Activated T-cell treated with anti-CD3 and anti-CD28 coated beads, Interleukin-2, amount 50 U/mL, for 48 hours (primary cell): ENCODE data around the gene FHIT.

ENCODE experiments used
- DNase-seq, 2 experiments: peaks; one replicate each; pipeline ENCODE4 v3.0.0-alpha.2; 2020

FHIT gene

DNA sequence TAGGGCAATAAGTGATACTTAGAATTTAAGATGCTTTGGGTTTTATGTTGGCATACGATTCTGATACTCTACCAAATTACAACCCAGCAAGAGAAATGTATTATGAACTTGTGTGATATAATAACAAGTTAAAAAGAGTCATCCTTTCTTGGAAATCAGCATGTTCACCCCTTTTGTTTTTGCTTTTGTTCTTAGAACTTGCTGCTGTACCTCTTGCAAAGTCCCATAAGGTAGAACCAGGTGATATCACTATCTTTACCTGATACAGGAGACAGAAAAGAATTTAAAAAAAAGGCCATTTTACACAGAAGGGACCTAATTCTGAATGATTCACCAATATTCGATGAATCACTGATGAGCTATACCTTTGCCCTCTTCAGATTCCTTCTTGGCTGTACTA lies 810.4 kb downstream of the FHIT start:
- no peak for DNase-seq

- DNase-seq = no peak
These were observed 815.2 kb downstream of the FHIT start for GRCh38 chr3:60435941-60436650.

GRCh38 chr3:60434950-60435349 lies 816.3 kb downstream of the FHIT start:
- no peak for DNase-seq

DNA sequence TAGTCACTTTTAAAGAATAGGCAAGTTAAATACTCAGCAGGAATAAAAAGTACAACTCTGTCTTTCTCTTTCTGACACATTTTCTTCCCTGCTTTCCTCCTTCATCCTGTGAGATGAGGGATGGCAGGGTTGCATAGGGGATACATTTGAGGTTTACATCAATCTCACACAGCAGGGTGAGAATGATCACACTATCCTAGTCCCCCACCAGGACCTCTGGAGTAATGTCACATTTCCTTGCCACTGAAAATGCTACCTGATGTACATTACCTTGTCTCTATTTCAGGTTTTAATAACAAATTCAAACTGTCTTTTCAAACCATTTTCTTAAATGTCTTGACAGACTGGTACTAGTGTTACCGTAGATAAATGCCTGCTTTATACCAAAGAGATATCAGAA lies 816.9 kb downstream of the FHIT start:
- no peak for DNase-seq

- no peak for DNase-seq
These were observed 819.7 kb downstream of the FHIT start for GRCh38 chr3:60431599-60431958.

DNA sequence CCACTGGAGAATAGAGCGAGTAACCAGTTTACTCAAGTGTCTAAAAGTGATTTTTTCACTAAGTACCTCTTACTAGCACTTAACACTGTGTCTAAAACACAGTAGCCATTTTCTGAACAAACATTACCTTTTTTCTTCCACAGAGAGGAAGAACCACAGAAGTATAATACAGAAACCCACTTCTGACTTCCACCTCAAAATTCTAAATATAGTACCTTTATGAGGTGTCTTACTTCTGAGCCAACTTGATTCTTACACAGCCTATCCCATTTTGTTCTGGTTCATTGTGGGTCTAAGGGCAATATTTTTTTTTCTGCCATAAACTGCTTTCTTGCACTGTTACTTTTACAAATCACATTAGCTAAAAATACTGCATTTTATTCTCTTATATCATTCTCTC lies 821.0 kb downstream of the FHIT start:
- DNase-seq = no peak

DNA sequence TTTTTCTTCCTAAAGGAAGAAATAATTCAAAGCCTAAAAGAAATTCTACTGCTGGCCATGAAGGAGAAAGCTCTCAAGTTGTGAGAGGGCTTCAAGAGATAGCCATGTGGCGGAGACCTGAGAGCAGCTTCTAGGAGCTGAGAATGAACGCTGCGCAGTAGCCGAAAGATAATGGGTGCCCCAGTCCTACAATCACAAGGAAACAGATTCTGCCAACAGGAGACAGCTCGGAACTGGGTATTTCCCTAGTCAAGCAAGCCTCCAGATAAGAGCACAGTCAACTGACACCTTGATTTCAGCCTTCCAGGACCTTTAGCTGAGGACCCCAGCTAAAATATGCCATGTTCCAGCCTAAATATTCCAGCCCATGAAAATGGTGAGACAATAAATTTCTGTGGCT lies 824.1 kb downstream of the FHIT start:
- no peak for DNase-seq

DNA sequence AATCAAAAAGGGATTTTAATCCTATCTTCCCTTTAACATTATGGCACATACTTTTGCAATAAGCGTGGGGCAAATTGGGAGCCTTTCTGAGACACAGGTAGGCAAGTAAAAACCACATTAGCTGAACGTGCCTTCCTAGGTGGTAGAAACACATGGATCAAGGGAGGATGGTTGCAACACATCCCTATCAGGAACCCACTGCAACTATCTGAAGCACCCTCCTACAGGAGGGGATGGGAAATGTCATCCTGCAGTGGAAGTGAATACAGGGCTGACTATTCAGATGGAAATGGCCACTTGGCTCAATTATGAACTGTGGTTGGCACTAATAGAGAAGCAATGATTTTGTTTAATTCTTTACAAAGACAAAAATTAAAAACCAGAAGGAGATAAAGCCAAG lies 826.3 kb downstream of the FHIT start:
- DNase-seq = no peak

GRCh38 chr3:60424034-60424433 lies 827.2 kb downstream of the FHIT start:
- DNase-seq = no peak

GRCh38 chr3:60423556-60423955 lies 827.7 kb downstream of the FHIT start:
- DNase-seq = no peak

DNA sequence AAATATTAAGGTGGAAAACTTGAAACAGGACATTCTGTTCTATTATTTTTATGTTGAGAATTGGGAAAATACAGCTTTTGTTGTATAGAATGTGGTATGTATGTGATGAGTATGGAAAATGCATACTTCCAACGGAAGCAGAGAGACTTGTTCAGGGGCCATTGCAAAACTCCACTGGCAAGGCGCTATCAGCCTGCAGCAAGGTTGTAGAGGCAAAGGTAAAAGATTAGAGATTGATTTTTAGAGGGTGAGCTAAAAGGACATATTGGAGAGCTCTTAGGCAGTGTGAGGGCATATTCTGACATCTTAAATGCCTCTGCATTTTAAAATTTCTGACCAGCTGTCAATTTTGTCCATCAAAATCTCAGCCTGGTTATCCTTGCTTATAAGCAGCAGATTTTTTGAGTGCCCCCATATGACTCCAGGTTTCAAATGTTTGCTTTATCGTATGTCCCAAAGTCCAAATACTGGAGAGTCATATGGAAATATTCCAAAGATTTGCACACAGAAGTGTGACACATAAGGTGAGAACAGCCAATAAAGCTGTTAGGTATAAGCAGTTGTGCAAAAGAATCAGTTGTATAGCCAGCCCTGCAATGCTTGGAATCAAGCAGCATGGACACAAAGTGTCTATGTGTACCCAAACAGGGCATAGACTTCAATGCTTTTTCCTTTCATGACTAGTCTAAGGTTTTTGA lies 829.4 kb downstream of the FHIT start:
- DNase-seq = no peak

DNA sequence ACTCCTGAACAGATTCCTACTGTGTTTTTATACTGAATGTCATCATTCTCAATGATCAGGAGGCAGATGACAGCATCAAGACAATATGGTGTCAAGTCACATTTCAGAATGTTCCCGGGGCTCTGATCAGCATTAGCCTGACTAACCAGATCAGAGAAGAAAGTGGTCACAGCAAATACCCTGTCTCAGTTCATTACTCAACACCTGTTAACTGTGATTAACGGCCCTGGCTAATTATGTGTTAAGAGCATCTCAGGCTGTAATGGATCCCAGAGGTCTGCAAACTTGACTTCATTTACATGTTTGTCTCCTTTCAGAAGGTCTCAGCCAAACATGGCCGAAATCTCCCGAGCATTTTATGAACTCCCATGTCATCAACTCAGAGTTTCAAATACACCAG lies 833.7 kb downstream of the FHIT start:
- no peak for DNase-seq

DNA sequence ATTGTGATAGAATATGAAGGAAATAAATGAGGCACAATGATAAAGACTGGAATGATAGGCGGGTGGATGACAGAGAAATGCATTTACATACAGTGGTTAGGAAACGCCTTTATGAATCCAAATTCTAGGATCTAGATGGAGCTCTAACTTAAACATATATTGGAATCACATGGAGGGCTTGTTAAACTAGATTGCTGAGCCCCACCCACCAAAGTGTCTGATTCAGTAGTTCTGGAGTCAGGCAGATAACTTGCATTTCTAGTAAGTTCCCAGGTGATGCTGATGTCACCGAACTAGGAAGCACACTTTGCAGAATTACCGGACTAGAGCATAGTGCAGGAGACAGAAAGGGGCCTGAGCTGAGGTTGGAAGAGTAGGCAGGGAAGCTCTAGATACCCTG lies 837.2 kb downstream of the FHIT start:
- no peak for DNase-seq

- DNase-seq = no peak
These were observed 837.7 kb downstream of the FHIT start for GRCh38 chr3:60413551-60413950.

- DNase-seq = no peak
These were observed 847.4 kb downstream of the FHIT start for GRCh38 chr3:60403866-60404265.

DNA sequence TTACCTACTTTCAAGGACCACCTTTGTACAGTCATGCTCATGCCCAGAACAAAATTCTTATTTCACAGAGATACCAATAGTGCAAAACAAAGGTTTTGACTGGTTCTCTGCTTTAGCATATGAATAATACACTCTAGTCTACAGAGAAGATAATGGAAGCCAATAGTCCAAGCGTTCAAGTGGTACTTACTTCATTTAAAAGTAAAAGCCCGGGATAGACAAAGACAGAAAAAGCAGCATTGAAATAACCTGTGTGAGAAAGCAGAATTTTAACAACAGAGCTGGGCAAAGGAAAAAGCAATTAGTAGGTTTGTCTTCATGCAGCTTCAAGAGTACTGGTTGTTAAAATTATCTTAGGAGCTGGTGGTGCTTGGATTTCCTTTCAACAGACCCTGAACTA lies 848.3 kb downstream of the FHIT start:
- no peak for DNase-seq

DNA sequence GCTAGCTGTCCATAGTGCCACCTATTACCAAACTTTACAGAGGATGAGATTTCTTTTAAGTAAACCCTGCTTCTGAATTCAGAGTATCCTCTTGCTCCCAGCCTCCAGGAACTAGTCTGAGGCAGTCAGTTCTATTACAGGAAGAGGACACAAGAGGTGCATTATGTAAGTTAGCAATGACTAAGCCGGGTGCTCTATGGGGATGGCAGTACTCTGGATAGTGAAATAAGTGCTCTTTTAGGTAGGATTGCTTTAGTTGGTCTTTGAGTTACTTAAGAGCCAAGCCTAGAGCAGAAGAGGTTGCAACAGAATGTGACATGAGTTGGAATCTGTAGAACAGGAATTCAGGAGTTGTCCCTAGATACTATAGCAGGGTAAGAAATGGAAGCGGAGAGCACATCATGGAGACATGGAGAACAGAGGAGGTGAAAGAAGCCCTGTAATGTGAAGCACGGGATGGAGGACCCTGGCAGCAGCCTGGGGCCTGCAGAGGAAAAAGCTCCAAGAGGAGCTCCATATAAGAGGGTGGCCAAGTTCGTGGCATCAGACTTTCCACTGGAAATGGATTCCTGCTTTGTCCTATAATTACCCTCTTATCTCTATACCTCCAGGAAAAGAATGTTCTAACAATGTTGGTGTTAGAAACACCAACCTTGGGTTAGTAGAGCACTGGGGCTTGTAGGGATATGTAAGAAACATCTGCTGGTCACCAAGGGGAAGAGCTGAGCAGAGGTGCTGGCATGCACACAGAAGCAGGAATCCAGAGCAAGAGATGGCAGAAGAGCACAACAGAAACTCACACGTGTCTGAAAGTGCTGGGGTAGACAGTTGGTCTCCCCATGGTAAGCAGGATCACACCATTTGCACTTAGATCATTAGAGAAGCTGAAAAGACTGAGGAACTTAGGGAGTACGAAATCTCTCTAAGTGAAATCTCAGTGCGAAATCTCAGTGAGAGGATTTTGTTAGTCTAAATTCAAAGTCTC lies 851.1 kb downstream of the FHIT start:
- no peak for DNase-seq

GRCh38 chr3:60399292-60399691 lies 852.0 kb downstream of the FHIT start:
- no peak for DNase-seq

GRCh38 chr3:60395173-60395762 lies 856.0 kb downstream of the FHIT start:
- DNase-seq = no peak

- no peak for DNase-seq
These were observed 857.3 kb downstream of the FHIT start for GRCh38 chr3:60393946-60394345.

DNA sequence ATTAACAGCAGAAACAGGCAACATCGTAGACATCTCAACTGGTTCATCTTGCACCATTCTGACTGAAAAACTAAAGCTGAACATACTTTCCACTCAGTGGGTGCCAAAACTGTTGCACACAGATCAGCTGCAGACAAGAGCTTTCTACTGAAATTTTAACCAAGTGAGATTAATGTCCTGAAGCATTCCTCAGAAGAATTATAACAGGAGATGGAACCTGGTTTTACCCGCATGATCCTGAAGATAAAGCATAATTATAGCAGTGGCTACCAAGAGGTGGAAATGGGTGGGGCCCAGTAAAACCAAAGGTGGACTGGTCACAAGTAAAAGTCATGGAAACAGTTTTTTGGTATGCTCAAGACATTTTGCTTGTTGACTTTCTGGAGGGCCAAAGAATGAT lies 858.8 kb downstream of the FHIT start:
- no peak for DNase-seq

- no peak for DNase-seq
These were observed 860.0 kb downstream of the FHIT start for GRCh38 chr3:60391292-60391691.

- DNase-seq = no peak
These were observed 862.5 kb downstream of the FHIT start for GRCh38 chr3:60388731-60389130.
